HG02763 (cell line): ENCODE measurements around the gene LSMEM2.
"Not testable (repeated sequence)": the region's sequence is repeated elsewhere in the genome, so short reads cannot be mapped to it uniquely, and the experiment has no call there.

Experiments
- ATAC-seq: cut with Tn5 transposase; IDR thresholded peaks from one replicate; pipeline ENCODE4 v1.9.1; 2021; ENCODE audit warnings: mild to moderate bottlenecking, moderate library complexity; ENCODE audit not compliant: unreplicated experiment

The LSMEM2 gene

GRCh38 chr3:50264383-50264963, 14.4 kb upstream of the LSMEM2 start:
- ATAC-seq, result no peak

- no peak for ATAC-seq
Measured at GRCh38 chr3:50264964-50265485, 13.9 kb upstream of the LSMEM2 start.

- ATAC-seq, result no peak
Measured at GRCh38 chr3:50265571-50265970, 13.3 kb upstream of the LSMEM2 start.

GRCh38 chr3:50266017-50266416, 12.9 kb upstream of the LSMEM2 start:
- ATAC-seq, result no peak

- no peak for ATAC-seq
Measured at GRCh38 chr3:50266836-50267235, 12.1 kb upstream of the LSMEM2 start.

- ATAC-seq, result no peak
Measured at GRCh38 chr3:50267280-50267913, 11.5 kb upstream of the LSMEM2 start.

GRCh38 chr3:50268276-50268675, 10.6 kb upstream of the LSMEM2 start:
- no peak for ATAC-seq

GRCh38 chr3:50268703-50269451, 10.0 kb upstream of the LSMEM2 start, which contains the start of gene SEMA3B:
Gene SEMA3B, plus strand, starts transcription at chr3:50269147. Its CDS starts 94 bp downstream, at chr3:50269241.
- ATAC-seq, result no peak

- ATAC-seq, result no peak
Measured at GRCh38 chr3:50269460-50269859, 9.4 kb upstream of the LSMEM2 start.

- no peak for ATAC-seq
Measured at GRCh38 chr3:50269977-50270413, 8.9 kb upstream of the LSMEM2 start.

- ATAC-seq, result no peak
Measured at GRCh38 chr3:50270422-50271224, 8.3 kb upstream of the LSMEM2 start.

GRCh38 chr3:50271314-50271936, 7.5 kb upstream of the LSMEM2 start:
- no peak for ATAC-seq

GRCh38 chr3:50272538-50272910, 6.4 kb upstream of the LSMEM2 start:
- not testable (repeated sequence) for ATAC-seq

GRCh38 chr3:50272911-50273688, 5.8 kb upstream of the LSMEM2 start:
- peak; percentile 80 for ATAC-seq

- no peak for ATAC-seq
Measured at GRCh38 chr3:50273689-50274065, 5.2 kb upstream of the LSMEM2 start.

GRCh38 chr3:50274371-50275104, 4.3 kb upstream of the LSMEM2 start:
- no peak for ATAC-seq

- no peak for ATAC-seq
Measured at GRCh38 chr3:50275141-50275995, 3.5 kb upstream of the LSMEM2 start.
